ENCODE results near the gene RAP1GAP. TPM values are rescaled to one million over a fixed set of nuclear protein-coding genes. Genes with fewer than 3 reads are reported as not detected.

The RAP1GAP gene
- total and polyA plus RNA-seq, 9 of the 15 experiments (the other 6 are each of a cell fraction or from before 2014, with no cell fraction given): 0.29 to 30.2 (median 19.2) TPM

GRCh38 chr1:21563971-21564370 is 105.2 kb downstream of the RAP1GAP start:
- CTCF ChIA-PET (ENCODE audit: low intra/inter-chr PET ratio): no interaction called here
- Histone ChIP-seq H2AFZ (ENCODE audit: low read depth, low read length) (no peak overlapping the region), H3K79me2 (ENCODE audit: control insufficient read depth, insufficient read depth, low read length) (no peaks in the 10 kb centered on the region), H3K36me3 (ENCODE audit: control insufficient read depth, insufficient read depth, low read length) (no peaks in the 10 kb centered on the region), H3K27ac (ENCODE audit: extremely low read depth, low read depth, low read length) (no peak overlapping the region), H3K9me1 (ENCODE audit: control insufficient read depth, insufficient read depth, low read length) (no peaks in the 10 kb centered on the region), H4K20me1 (replicated peaks; ENCODE audit: control insufficient read depth, insufficient read depth, low read length) (peaks cover 4% of the 10 kb centered on the region), H3K27me3 (ENCODE audit: control insufficient read depth in 2 of 2, insufficient read depth in 2 of 2, low read length in 2 of 2) (peaks cover 2 to 34% of the 10 kb centered on the region in 2 experiments; a peak in 3 of 5 replicates), H3K4me3 (no peak overlapping the region), H3K9ac (ENCODE audit: insufficient read depth in 1 of 2, low read depth in 2 of 2, low read length in 2 of 2) (no peak overlapping the region), H3K4me1 (replicated peaks in 1 of 2; ENCODE audit: control insufficient read depth in 2 of 2, insufficient read depth in 2 of 2, low read length in 2 of 2) (peaks cover 9 to 24% of the 10 kb centered on the region in 2 experiments; a peak in 4 of 5 replicates), H3K4me2 (ENCODE audit: insufficient read depth, low read length) (no peak overlapping the region), H3K9me3 (replicated peaks; ENCODE audit: control insufficient read depth, insufficient read depth, low read depth, low read length) (no peaks in the 10 kb centered on the region)
- BruUV-seq (replicated peaks): no TSS peak
- intact Hi-C loops (cut with micrococcal nuclease) (no loop called here), in situ Hi-C loops (cut with MboI) (no loop called here)
- DNase-seq (ENCODE audit: extremely low read depth in 1 of 4, low spot score in 3 of 4): no peak
- ATAC-seq: no peak
- TF ChIP-seq POLR2H (tag; IDR thresholded peaks at IDR 0.05; ENCODE audit: low read depth) (no peak), ZNF253 (CRISPR knock-in tag; conservative IDR thresholded peaks at IDR 0.05) (no peak), FOXM1 (IDR thresholded peaks at IDR 0.05; ENCODE audit: low read depth) (no peak), FOXM1 (CRISPR knock-in tag; IDR thresholded peaks at IDR 0.05; ENCODE audit: low read depth) (no peak), SRSF7 (optimal IDR thresholded peaks at IDR 0.05; ENCODE audit: low read depth, low read length) (no peak), CBFA2T3 (IDR thresholded peaks at IDR 0.05) (no peak), NCOA1 (IDR thresholded peaks at IDR 0.05; ENCODE audit: low read depth) (no peak), ATF2 (CRISPR knock-in tag; IDR thresholded peaks at IDR 0.05) (no peak), ZNF561 (CRISPR knock-in tag; conservative IDR thresholded peaks at IDR 0.05) (no peak), CREB3 (tag; conservative IDR thresholded peaks at IDR 0.05; ENCODE audit: low read depth) (no peak), ZNF184 (CRISPR knock-in tag; IDR thresholded peaks at IDR 0.05) (no peak), ZKSCAN1 (IDR thresholded peaks at IDR 0.05; ENCODE audit: low read depth, low read length) (no peak), ILF3 (IDR thresholded peaks at IDR 0.05; ENCODE audit: borderline replicate concordance) (no peak), NR3C1 (CRISPR knock-in tag; IDR thresholded peaks at IDR 0.05) (no peak)
- FAIRE-seq: no peak
- POLR2A ChIA-PET: no interaction called here
- whole genome bisulfite sequencing (ENCODE audit: insufficient coverage, low coverage, missing lambda C conversion rate): 21% methylated on average over 17 of the region's 17 CpGs

Data from K562 (cell line).